Pancreas (tissue), 10 donors: ENCODE data around the gene C11orf86. TPM values are rescaled to one million over a fixed set of nuclear protein-coding genes. Genes with fewer than 3 reads are reported as not detected.

Source experiments
- ATAC-seq, 4 donors: fragments of 200-7000 bp; cut with Tn5 transposase; one replicate each; pipeline versions ENCODE4 v1.8.0 to v1.9.1; 2020; ENCODE audit warnings: mild to moderate bottlenecking in 4 of 4, moderate library complexity in 4 of 4
- DNase-seq, 6 donors: peaks; one replicate each; pipeline ENCODE4 v3.0.0-alpha.2; 2020
- FAIRE-seq: peaks from 2 replicates; lab custom pipeline; 2012; peaks lifted over from hg19 to GRCh38; lab: Jason Lieb, UNC
- H3K27ac ChIP-seq, 4 donors: fragments of 200-600 bp; sonication (generic); 1 replicate in 3 of 4; 2 replicates in 1 of 4; pipeline versions ENCODE4 v1.5.0 to v1.8.0; 2020
- H3K27me3 ChIP-seq, 4 donors: fragments of 200-600 bp; one replicate each; pipeline ENCODE4 v1.8.0; 2021
- H3K36me3 ChIP-seq, 3 donors: fragments of 200-600 bp; sonication (generic) in 1 of 3; one replicate each; pipeline versions ENCODE4 v1.5.0 to v1.8.0; 2020 to 2021
- H3K4me1 ChIP-seq, 3 donors: fragments of 200-600 bp; one replicate each; pipeline ENCODE4 v1.8.0; 2021
- H3K4me3 ChIP-seq, 4 donors: fragments of 200-600 bp; sonication (generic) in 2 of 4; one replicate each; pipeline versions ENCODE4 v1.5.0 to v1.8.0; 2020 to 2021
- H3K9me3 ChIP-seq, 4 donors: fragments of 200-600 bp; one replicate each; pipeline ENCODE4 v1.8.0; 2021
- CTCF ChIP-seq, 4 donors: fragments of 200-600 bp; sonication (generic) in 3 of 4; IDR thresholded peaks; one replicate each; pipeline versions ENCODE4 v1.5.0 to v1.8.0; 2021; ENCODE audit warnings: antibody characterized with exemption in 4 of 4
- WGBS, 2 donors: extraction: QIAGEN DNeasy Blood & Tissue Kit; methylation state at CpG; one replicate each; pipeline ENCODE4 v1.1.7; 2013; 5-methylcytosine and 5-hydroxymethylcytosine counted together
- intact Hi-C, 3 donors: fragments of 100-400 bp; cut with DNase I; formaldehyde crosslinking; loops; one replicate each; pipeline versions ENCODE4 v1.11.1 to v1.14.2; 2022
- polyA plus RNA-seq, 2 donors: library from polyadenylated mRNA; stranded (reverse); fragments of 200-250 nt; gene quantifications; one replicate each; pipeline ENCODE4 v1.2.3, GENCODE V29; 2013
- total RNA-seq, 6 donors: library from RNA; stranded (reverse); fragmentation: NEBNext Ultra II Directional in 4 of 6; extraction: Animal tissue kit (Norgen Biotek cat#: 25700) in 4 of 6; gene quantifications; one replicate each; pipeline versions ENCODE4 v1.2.1 to v1.2.4, GENCODE V29; 2021 to 2023
- donor health status: healthy with polysubstance abuse.
- donor health status: DM: no; HTN: no; CAD: no; lungs with moderate emphysema.
- donor health status: DM: no; HTN: no; CAD: no.
- donor health status: control.
- donor health status: control.
- donor health status: Bipolar disorder and iron deficiency.
- donor health status: DM: yes; HTN: yes; CAD: no.
- donor health status: DM: no; HTN: no; CAD: no.
- donor health status: DM: no; HTN: no; CAD: no.
- donor health status: DM: yes; HTN: yes; CAD: no.

Gene C11orf86
- total and polyA plus RNA-seq, 8 donors: 0.07 to 0.38 TPM; not detected in 6

- intact Hi-C loops: no loop called here
- no peaks in the 10 kb centered on the region for H3K9me3 ChIP-seq
- FAIRE-seq: no peak
- H3K4me3 ChIP-seq: no peak overlapping the region
- TF ChIP-seq CTCF (IDR thresholded peaks at IDR 0.05): no peak
- no peak overlapping the region for H3K27ac ChIP-seq
- no peak for DNase-seq
- no peak for ATAC-seq
- no peaks in the 10 kb centered on the region for H3K27me3 ChIP-seq
- H3K36me3 ChIP-seq: no peaks in the 10 kb centered on the region
- H3K4me1 ChIP-seq: no peaks in the 10 kb centered on the region
- WGBS, 2 donors: 92 to 98% methylated on average over 2 of the region's 2 CpGs
Measured at GRCh38 chr11:66978229-66978628, 3.1 kb downstream of the C11orf86 start.

GRCh38 chr11:66978717-66979116, 3.6 kb downstream of the C11orf86 start:
- Histone ChIP-seq H3K27ac (no peak overlapping the region), H3K36me3 (no peaks in the 10 kb centered on the region), H3K27me3 (no peaks in the 10 kb centered on the region), H3K4me1 (no peaks in the 10 kb centered on the region), H3K9me3 (no peaks in the 10 kb centered on the region), H3K4me3 (no peak overlapping the region)
- no peak for FAIRE-seq
- TF ChIP-seq CTCF (IDR thresholded peaks at IDR 0.05): no peak
- no peak for ATAC-seq
- DNase-seq: no peak
- WGBS, 2 donors: 96% methylated on average over 6 of the region's 6 CpGs
- intact Hi-C loops: no loop called here

GRCh38 chr11:66979336-66979980, 4.4 kb downstream of the C11orf86 start:
- no peak overlapping the region for H3K27ac ChIP-seq
- H3K4me3 ChIP-seq: no peak overlapping the region
- H3K4me1 ChIP-seq: no peaks in the 10 kb centered on the region
- 95 to 98% methylated on average over 2 of the region's 2 CpGs for WGBS, 2 donors
- TF ChIP-seq CTCF (IDR thresholded peaks at IDR 0.05): no peak
- no peaks in the 10 kb centered on the region for H3K36me3 ChIP-seq
- H3K27me3 ChIP-seq: no peaks in the 10 kb centered on the region
- DNase-seq: no peak
- intact Hi-C loops: no loop called here
- no peaks in the 10 kb centered on the region for H3K9me3 ChIP-seq
- no peak for ATAC-seq
- no peak for FAIRE-seq

GRCh38 chr11:66981976-66982578, 7.0 kb downstream of the C11orf86 start:
- peaks cover 0 to 7% (median 6%) of the 10 kb centered on the region in 3 donors for H3K4me1 ChIP-seq
- WGBS, 2 donors: 42 to 49% methylated on average over 9 of the region's 9 CpGs
- H3K9me3 ChIP-seq: no peaks in the 10 kb centered on the region
- FAIRE-seq: no peak
- intact Hi-C loops: no loop called here
- no peak overlapping the region for H3K27ac ChIP-seq
- no peaks in the 10 kb centered on the region for H3K27me3 ChIP-seq
- peak in 2 of 4 donors; percentile 36 to 64 for ATAC-seq
- H3K4me3 ChIP-seq: no peak overlapping the region
- no peak for TF ChIP-seq CTCF (IDR thresholded peaks at IDR 0.05)
- no peaks in the 10 kb centered on the region for H3K36me3 ChIP-seq
- peak in 4 of 6 donors; percentile 46 to 74 (median 62) for DNase-seq
